HG03558 (cell line): Measurements from ENCODE around the gene RNF133.

ENCODE experiments used
- ATAC-seq: cut with Tn5 transposase; IDR thresholded peaks from one replicate; pipeline ENCODE4 v1.9.1; 2021; ENCODE audit warnings: moderate number of reproducible peaks; ENCODE audit not compliant: unreplicated experiment; ENCODE audit errors: extremely low read depth

RNF133 gene

DNA sequence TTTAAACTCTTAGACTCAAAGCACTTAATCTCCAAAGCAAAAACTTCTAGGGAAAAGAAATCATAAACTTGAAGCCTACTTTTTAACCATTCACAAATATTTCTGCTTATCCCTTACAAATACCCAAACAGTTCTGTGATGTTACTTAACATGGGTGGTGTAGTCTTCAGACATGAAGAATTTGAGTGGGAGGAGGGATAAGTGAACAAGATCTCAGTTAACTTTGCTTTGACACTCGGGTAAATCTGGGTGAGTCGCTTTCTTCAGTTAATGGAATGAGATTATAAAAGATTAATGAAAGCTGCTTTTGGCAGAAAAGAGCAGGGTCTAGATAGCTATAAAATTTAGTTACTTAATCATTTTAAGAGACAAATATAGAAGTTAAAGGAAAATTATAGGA, 47.5 kb downstream of the RNF133 start:
- no peak for ATAC-seq
